Activated T-helper 1 cell treated with anti-CD3 and anti-CD28 coated beads, Interleukin-2, amount 50 U/mL, for 16 hours (primary cell): ENCODE data around the gene CST5.
A peak's percentile ranks its signal among the peaks of the same experiment; 100 is the strongest.
"Not testable (repeated sequence)": the region's sequence is repeated elsewhere in the genome, so short reads cannot be mapped to it uniquely, and the experiment has no call there.

ENCODE experiments used
- DNase-seq, 2 donors: peaks; one replicate each; pipeline ENCODE4 v3.0.0-alpha.2; 2020; ENCODE audit warnings: low read depth in 1 of 2, low spot score in 1 of 2

CST5 gene

GRCh38 chr20:23890867-23891266 is 11.3 kb upstream of the CST5 start:
- DNase-seq: not testable (repeated sequence)

- peak in 1 of 2 donors; percentile 27 for DNase-seq
Measured at GRCh38 chr20:23889775-23890187, 10.2 kb upstream of the CST5 start.

GRCh38 chr20:23887856-23888255 is 8.3 kb upstream of the CST5 start:
- DNase-seq: no peak

- DNase-seq: no peak
Measured at GRCh38 chr20:23884771-23885162, 5.2 kb upstream of the CST5 start.

- no peak for DNase-seq
Measured at GRCh38 chr20:23884136-23884770, 4.7 kb upstream of the CST5 start.

GRCh38 chr20:23881371-23881770 is 1.8 kb upstream of the CST5 start:
- no peak for DNase-seq

- no peak for DNase-seq
Measured at GRCh38 chr20:23880417-23880816, 869 bp upstream of the CST5 start.

GRCh38 chr20:23879811-23880374 is 345 bp upstream of the CST5 start:
- no peak for DNase-seq

- no peak for DNase-seq
Measured at GRCh38 chr20:23878787-23879186, 761 bp downstream of the CST5 start.

- DNase-seq: not testable (repeated sequence)
Measured at GRCh38 chr20:23878016-23878542, 1.5 kb downstream of the CST5 start.

GRCh38 chr20:23877524-23877923 is 2.0 kb downstream of the CST5 start:
- DNase-seq: no peak

- DNase-seq: no peak
Measured at GRCh38 chr20:23875606-23876237, 3.8 kb downstream of the CST5 start.

GRCh38 chr20:23874747-23875146 is 4.8 kb downstream of the CST5 start:
- DNase-seq: no peak

- DNase-seq: no peak
Measured at GRCh38 chr20:23873370-23874015, 6.1 kb downstream of the CST5 start.

GRCh38 chr20:23872065-23872464 is 7.5 kb downstream of the CST5 start:
- no peak for DNase-seq

- no peak for DNase-seq
Measured at GRCh38 chr20:23870461-23870860, 9.1 kb downstream of the CST5 start.

GRCh38 chr20:23869520-23869919 is 10.0 kb downstream of the CST5 start:
- no peak for DNase-seq

GRCh38 chr20:23868321-23868720 is 11.2 kb downstream of the CST5 start:
- DNase-seq: no peak

- no peak for DNase-seq
Measured at GRCh38 chr20:23867152-23867776, 12.3 kb downstream of the CST5 start.

- not testable (repeated sequence) for DNase-seq
Measured at GRCh38 chr20:23860771-23861170, 18.8 kb downstream of the CST5 start.

- no peak for DNase-seq
Measured at GRCh38 chr20:23857962-23858595, 21.5 kb downstream of the CST5 start.
